ENCODE measurements around the gene ZCCHC14. TPM values are rescaled to one million over a fixed set of nuclear protein-coding genes. Genes with fewer than 3 reads are reported as not detected.
A peak's percentile ranks its signal among the peaks of the same experiment; 100 is the strongest.

The ZCCHC14 gene
- total and polyA plus RNA-seq, 4 experiments from 2014 or later: 0.21 to 25.1 (median 11.9) TPM

DNA sequence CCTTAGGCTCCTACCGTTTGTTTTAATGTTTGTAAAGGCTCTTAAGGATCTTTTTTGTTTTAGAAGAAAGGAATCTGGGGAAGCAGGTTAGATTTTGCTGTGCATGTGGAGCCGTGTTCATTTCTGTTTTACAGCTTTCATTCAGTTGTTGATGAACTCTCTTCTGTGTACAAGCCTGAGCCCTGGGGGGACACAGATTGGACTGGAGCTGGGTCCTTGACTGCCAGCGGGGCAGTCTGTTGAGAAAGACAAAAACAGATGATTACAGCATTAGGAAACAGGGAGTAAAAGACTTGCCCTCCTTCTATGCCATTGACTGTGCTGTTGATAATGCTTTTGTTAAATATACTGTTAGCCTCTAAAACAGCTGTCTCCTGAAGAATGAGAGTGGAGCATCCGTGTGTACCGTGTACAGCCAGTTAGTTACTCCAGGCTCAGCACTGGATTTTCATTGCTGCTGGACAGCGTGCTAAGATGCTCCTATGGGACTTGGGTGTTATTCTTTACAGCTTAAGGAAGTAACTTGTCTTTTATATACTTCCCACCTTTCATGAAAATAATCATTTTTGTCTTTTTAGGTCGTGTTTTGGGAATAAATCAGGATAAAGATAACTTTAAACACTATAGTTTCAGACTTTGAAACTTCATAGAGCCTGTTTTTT, 97.5 kb downstream of the ZCCHC14 start:
- peaks cover 11 to 40% of the 10 kb centered on the region in 2 donors for H3K36me3 Mint-ChIP-seq
- CTCF ChIA-PET (ENCODE audit: partially characterized antibody): interaction anchor here (0.7 to 4.9 kb wide), 7 partner anchors 10 to 385 kb away, joined by 3 to 42 read pairs (median 6); partner anchors contain the start of genes C16orf95 and FBXO31
- H3K4me1 Mint-ChIP-seq: peaks cover 31 to 63% (median 43%) of the 10 kb centered on the region in 4 donors
- Histone ChIP-seq H3K9me3 (ENCODE audit: control insufficient read depth in 1 of 2, low read length in 2 of 2) (no peaks in the 10 kb centered on the region), H3K36me3 (ENCODE audit: insufficient read depth, low read length) (peaks cover 11% of the 10 kb centered on the region), H3K27me3 (ENCODE audit: insufficient read depth, low read length) (no peaks in the 10 kb centered on the region), H3K4me1 (ENCODE audit: insufficient read depth, low read length) (peaks cover 44% of the 10 kb centered on the region), H3K4me3 (ENCODE audit: low read length in 2 of 2) (no peak overlapping the region), H3K27ac (ENCODE audit: low read depth, low read length) (peak overlapping the region; percentile 1)
- H3K27me3 Mint-ChIP-seq: no peaks in the 10 kb centered on the region
- H3K4me3 Mint-ChIP-seq: peak overlapping the region in 2 of 8 donors; percentile 20 to 32
- intact Hi-C loops (cut with micrococcal nuclease): no loop called here
- H3K9me3 Mint-ChIP-seq: no peaks in the 10 kb centered on the region
- no peak for DNase-seq
- POLR2A ChIA-PET (ENCODE audit: partially characterized antibody): interaction anchor here (1.4 to 5.3 kb wide), 3 partner anchors 12 to 78 kb away, joined by 4 to 105 read pairs (median 32); partner anchors contain the start of genes C16orf95 and FBXO31
- peak overlapping the region in 5 of 7 donors; percentile 12 to 94 (median 19) for H3K27ac Mint-ChIP-seq

DNA sequence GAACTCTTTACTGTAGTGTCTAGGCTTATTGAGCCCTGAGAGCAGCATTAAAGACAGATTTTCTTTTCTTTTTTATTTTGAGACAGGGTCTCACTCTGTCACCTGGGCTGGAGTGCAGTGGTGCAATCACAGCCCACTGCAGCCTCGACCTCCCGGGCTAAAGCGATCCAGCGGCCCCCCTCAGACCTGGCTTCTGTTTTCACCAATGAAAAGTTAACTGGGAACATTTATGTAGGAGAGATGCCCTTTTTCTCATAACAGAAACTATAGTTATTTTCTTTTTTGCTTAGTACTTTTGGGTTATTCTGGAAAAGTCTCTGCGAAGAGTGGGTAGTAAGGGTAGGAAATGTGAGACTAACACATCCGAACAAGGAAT, 99.2 kb downstream of the ZCCHC14 start:
- peaks cover 2% of the 10 kb centered on the region for H3K36me3 ChIP-seq (ENCODE audit: insufficient read depth, low read length)
- H3K27me3 ChIP-seq (ENCODE audit: insufficient read depth, low read length): no peaks in the 10 kb centered on the region
- no peak for DNase-seq
- peaks cover 32 to 62% (median 47%) of the 10 kb centered on the region in 4 donors for H3K4me1 Mint-ChIP-seq
- H3K9me3 Mint-ChIP-seq: no peaks in the 10 kb centered on the region
- no peaks in the 10 kb centered on the region for H3K9me3 ChIP-seq (ENCODE audit: control insufficient read depth in 1 of 2, low read length in 2 of 2)
- intact Hi-C loops (cut with micrococcal nuclease): loop anchor here (1.0 to 5.0 kb wide), 7 partner anchors 48 to 1059 kb away; partner anchors contain the start of genes C16orf95, KLHDC4 and ZFPM1
- peaks cover 0 to 28% of the 10 kb centered on the region in 2 donors for H3K36me3 Mint-ChIP-seq
- no peaks in the 10 kb centered on the region for H3K27me3 Mint-ChIP-seq
- H3K27ac Mint-ChIP-seq: peak overlapping the region; percentile 88 to 96 (median 94)
- POLR2A ChIA-PET (ENCODE audit: partially characterized antibody): interaction anchor here (1.1 to 5.3 kb wide), 3 partner anchors 10 to 243 kb away, joined by 4 to 105 read pairs (median 32); partner anchors contain the start of genes C16orf95 and FBXO31
- H3K27ac ChIP-seq (ENCODE audit: low read depth, low read length): peak overlapping the region; percentile 82
- H3K4me3 Mint-ChIP-seq: peak overlapping the region; percentile 88 to 98 (median 94)
- H3K4me1 ChIP-seq (ENCODE audit: insufficient read depth, low read length): peaks cover 47% of the 10 kb centered on the region
- peak overlapping the region in 1 of 2 donors; percentile 81 for H3K4me3 ChIP-seq (ENCODE audit: low read length in 2 of 2)
- CTCF ChIA-PET (ENCODE audit: partially characterized antibody): interaction anchor here (0.6 to 4.9 kb wide), 12 partner anchors 10 to 373 kb away, joined by 3 to 42 read pairs (median 6); partner anchors contain the start of genes C16orf95 and FBXO31

GRCh38 chr16:87392821-87393679, 99.8 kb downstream of the ZCCHC14 start:
- no peaks in the 10 kb centered on the region for H3K36me3 ChIP-seq (ENCODE audit: insufficient read depth, low read length)
- POLR2A ChIA-PET (ENCODE audit: partially characterized antibody): interaction anchor here (0.6 to 5.3 kb wide), 3 partner anchors 10 to 373 kb away, joined by 4 to 105 read pairs (median 32); partner anchors contain the start of genes C16orf95, FBXO31 and KLHDC4
- CTCF ChIA-PET (ENCODE audit: partially characterized antibody): interaction anchor here (1.0 to 4.9 kb wide), 4 partner anchors 9 to 77 kb away, joined by 4 to 42 read pairs (median 36); partner anchors contain the start of genes C16orf95 and FBXO31
- peak overlapping the region; percentile 44 to 81 for H3K4me3 ChIP-seq (ENCODE audit: low read length in 2 of 2)
- no peaks in the 10 kb centered on the region for H3K27me3 ChIP-seq (ENCODE audit: insufficient read depth, low read length)
- H3K4me3 Mint-ChIP-seq: peak overlapping the region; percentile 88 to 98 (median 94)
- no peaks in the 10 kb centered on the region for H3K9me3 Mint-ChIP-seq
- peaks cover 52% of the 10 kb centered on the region for H3K4me1 ChIP-seq (ENCODE audit: insufficient read depth, low read length)
- no peaks in the 10 kb centered on the region for H3K9me3 ChIP-seq (ENCODE audit: control insufficient read depth in 1 of 2, low read length in 2 of 2)
- H3K4me1 Mint-ChIP-seq: peaks cover 35 to 62% (median 50%) of the 10 kb centered on the region in 4 donors
- H3K27me3 Mint-ChIP-seq: no peaks in the 10 kb centered on the region
- H3K36me3 Mint-ChIP-seq: peaks cover 0 to 24% of the 10 kb centered on the region in 2 donors
- DNase-seq: peak; percentile 31 to 60 (median 39)
- intact Hi-C loops (cut with micrococcal nuclease): loop anchor here (1.0 to 5.0 kb wide), 4 partner anchors 10 to 1059 kb away; partner anchors contain the start of genes FBXO31, KLHDC4 and ZFPM1
- H3K27ac ChIP-seq (ENCODE audit: low read depth, low read length): peak overlapping the region; percentile 82
- peak overlapping the region; percentile 88 to 96 (median 94) for H3K27ac Mint-ChIP-seq

- ChIA-PET CTCF (ENCODE audit: partially characterized antibody) (interaction anchor here (1.0 to 4.9 kb wide), 3 partner anchors 9 to 67 kb away, joined by 4 to 42 read pairs (median 41); partner anchors contain the start of gene FBXO31), POLR2A (ENCODE audit: partially characterized antibody) (interaction anchor here (3.9 to 5.3 kb wide), 2 partner anchors 9 to 75 kb away, joined by 32 to 105 read pairs; partner anchors contain the start of genes C16orf95 and FBXO31)
- DNase-seq: peak; percentile 94 to 100 (median 99)
- peaks cover 40 to 69% (median 56%) of the 10 kb centered on the region in 4 donors for H3K4me1 Mint-ChIP-seq
- Histone ChIP-seq H3K9me3 (ENCODE audit: control insufficient read depth in 1 of 2, low read length in 2 of 2) (no peaks in the 10 kb centered on the region), H3K4me1 (ENCODE audit: insufficient read depth, low read length) (peaks cover 61% of the 10 kb centered on the region), H3K27ac (ENCODE audit: low read depth, low read length) (peak within 1 kb of the TSS; percentile 82), H3K27me3 (ENCODE audit: insufficient read depth, low read length) (no peaks in the 10 kb centered on the region), H3K4me3 (ENCODE audit: low read length in 2 of 2) (peak within 1 kb of the TSS; percentile 44 to 81), H3K36me3 (ENCODE audit: insufficient read depth, low read length) (no peaks in the 10 kb centered on the region)
- peak within 1 kb of the TSS; percentile 88 to 98 (median 94) for H3K4me3 Mint-ChIP-seq
- peak within 1 kb of the TSS; percentile 93 to 96 (median 95) for H3K27ac Mint-ChIP-seq
- H3K27me3 Mint-ChIP-seq: no peaks in the 10 kb centered on the region
- H3K36me3 Mint-ChIP-seq: peaks cover 0 to 23% of the 10 kb centered on the region in 2 donors
- H3K9me3 Mint-ChIP-seq: no peaks in the 10 kb centered on the region
- intact Hi-C loops (cut with micrococcal nuclease): loop anchor here (1.0 to 5.0 kb wide), 4 partner anchors 9 to 1060 kb away; partner anchors contain the start of genes FBXO31, KLHDC4 and ZFPM1
Observed at GRCh38 chr16:87391950-87392820, 100.6 kb downstream of the ZCCHC14 start, which contains the start of gene MAP1LC3B. Gene MAP1LC3B (plus strand): TSS chr16:87392336. CDS start chr16:87392428, 92 bp downstream.

DNA sequence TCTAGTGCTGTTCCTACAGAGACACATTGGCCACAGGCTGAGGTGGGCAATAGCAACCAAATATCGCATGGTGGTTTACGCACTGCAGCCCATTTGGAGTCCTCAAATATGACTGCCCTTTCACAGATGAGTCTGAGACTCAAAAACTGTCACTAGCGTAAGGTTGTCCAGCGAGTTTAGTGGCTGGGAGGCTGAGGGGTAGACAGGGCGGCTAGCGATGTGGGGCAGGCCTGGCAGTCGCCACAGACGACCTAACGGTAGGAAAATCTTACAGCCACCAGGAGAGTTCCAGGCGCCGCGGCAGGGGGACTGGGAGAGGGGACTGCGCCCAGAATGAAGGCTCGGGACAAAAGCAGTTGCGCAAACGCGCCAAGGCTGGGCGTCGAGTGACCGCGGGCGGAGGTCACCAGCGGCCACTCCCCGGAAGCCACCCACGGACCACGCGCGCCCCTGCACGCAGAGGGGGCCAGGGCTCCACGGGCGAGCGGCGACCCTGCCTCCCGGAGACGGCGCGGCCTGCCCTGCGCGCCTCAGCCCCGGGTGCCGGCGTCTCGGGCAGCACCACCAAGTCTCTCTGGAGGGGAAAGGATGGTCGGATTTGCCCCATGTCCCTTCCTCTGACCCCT, 101.4 kb downstream of the ZCCHC14 start:
- Mint-ChIP-seq H3K36me3 (peaks cover 0 to 20% of the 10 kb centered on the region in 2 donors), H3K9me3 (no peaks in the 10 kb centered on the region), H3K27me3 (no peaks in the 10 kb centered on the region), H3K4me1 (peaks cover 43 to 68% (median 55%) of the 10 kb centered on the region in 4 donors), H3K4me3 (peak overlapping the region; percentile 76 to 89 (median 84)), H3K27ac (peak overlapping the region; percentile 84 to 95 (median 91))
- POLR2A ChIA-PET (ENCODE audit: partially characterized antibody): interaction anchor here (1.4 to 5.3 kb wide), 2 partner anchors 8 to 74 kb away, joined by 3 to 105 read pairs; partner anchors contain the start of genes C16orf95 and FBXO31
- CTCF ChIA-PET (ENCODE audit: partially characterized antibody): no interaction called here
- Histone ChIP-seq H3K4me3 (ENCODE audit: low read length in 2 of 2) (peak overlapping the region in 1 of 2 donors; percentile 59), H3K9me3 (ENCODE audit: control insufficient read depth in 1 of 2, low read length in 2 of 2) (no peaks in the 10 kb centered on the region), H3K36me3 (ENCODE audit: insufficient read depth, low read length) (no peaks in the 10 kb centered on the region), H3K27me3 (ENCODE audit: insufficient read depth, low read length) (no peaks in the 10 kb centered on the region), H3K27ac (ENCODE audit: low read depth, low read length) (peak overlapping the region; percentile 82), H3K4me1 (ENCODE audit: insufficient read depth, low read length) (peaks cover 62% of the 10 kb centered on the region)
- DNase-seq: no peak
- intact Hi-C loops (cut with micrococcal nuclease): loop anchor here (5.0 kb wide), 2 partner anchors 376 to 1061 kb away; partner anchors contain the start of genes KLHDC4 and ZFPM1
